ENCODE results near the gene PPIE.
"Not testable (repeated sequence)": the region's sequence is repeated elsewhere in the genome, so short reads cannot be mapped to it uniquely, and the experiment has no call there.

PPIE gene

DNA sequence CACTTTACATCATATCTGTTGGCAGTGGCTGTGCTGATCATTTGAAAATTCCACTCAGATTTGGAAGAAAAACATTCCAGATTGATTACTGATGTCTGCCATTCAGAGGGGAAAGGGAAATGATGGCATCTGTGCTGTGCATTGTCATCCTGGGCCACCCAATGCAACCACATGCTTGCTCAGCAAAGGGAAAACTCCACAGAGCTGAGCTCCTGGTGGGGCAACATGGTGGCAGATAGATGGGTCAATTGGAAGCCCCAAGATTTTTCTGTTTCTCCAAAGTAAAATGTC is 20.7 kb downstream of the PPIE start:
- Mint-ChIP-seq H3K27me3 (ENCODE audit: low read depth) (no peaks in the 10 kb centered on the region), H3K36me3 (ENCODE audit: low read depth) (peaks cover 6% of the 10 kb centered on the region), H3K4me1 (ENCODE audit: low read depth) (no peaks in the 10 kb centered on the region), H3K27ac (no peak overlapping the region), H3K9me3 (no peaks in the 10 kb centered on the region), H3K4me3 (no peak overlapping the region)

DNA sequence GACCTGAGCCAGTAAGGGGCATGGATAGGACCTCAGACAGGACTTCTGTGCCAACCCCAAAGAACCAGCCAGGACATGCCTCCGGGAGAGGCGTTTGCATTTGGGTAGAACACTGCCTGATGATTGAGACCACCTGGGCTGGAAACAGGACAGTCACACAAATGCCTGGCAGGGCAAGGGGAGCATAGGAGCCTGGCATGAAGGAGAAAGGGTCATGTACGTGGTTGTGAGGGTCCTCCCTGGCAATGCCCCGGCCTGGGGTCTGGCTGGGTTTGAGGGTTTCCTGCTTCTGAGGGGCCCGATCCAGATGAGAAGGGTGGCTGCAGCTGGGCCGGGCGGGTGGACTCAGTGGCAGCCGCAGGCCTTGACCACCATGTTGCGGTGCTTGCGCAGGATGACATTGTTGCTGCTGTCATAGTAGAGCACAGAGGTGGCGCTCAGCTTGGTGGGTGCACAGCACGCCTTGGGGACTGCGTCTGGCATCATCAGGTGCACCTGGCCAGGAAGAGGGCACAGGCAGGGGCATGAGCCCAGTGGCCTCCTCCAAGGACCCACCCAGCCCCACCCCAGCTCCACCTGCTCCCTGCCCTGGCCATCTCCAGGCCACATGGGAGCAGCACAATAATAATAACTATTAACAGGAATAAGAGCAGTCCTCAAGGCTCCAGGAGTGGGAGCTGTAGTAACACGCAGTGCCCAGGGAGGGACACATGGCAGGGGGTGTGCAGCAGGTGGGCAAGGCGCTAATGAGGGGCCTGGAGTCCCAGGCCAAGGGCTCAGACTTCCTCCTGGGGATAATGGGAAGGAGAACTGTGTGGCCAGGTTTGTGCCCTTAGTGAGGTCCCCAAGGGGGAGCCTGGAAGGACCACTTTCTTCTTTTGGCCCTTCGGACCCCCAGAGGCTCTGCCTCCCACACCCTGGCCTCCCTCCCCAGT is 21.7 kb downstream of the PPIE start:
- Mint-ChIP-seq H3K27ac (no peak overlapping the region), H3K27me3 (ENCODE audit: low read depth) (no peaks in the 10 kb centered on the region), H3K4me1 (ENCODE audit: low read depth) (no peaks in the 10 kb centered on the region), H3K36me3 (ENCODE audit: low read depth) (peaks cover 6% of the 10 kb centered on the region), H3K9me3 (no peaks in the 10 kb centered on the region), H3K4me3 (no peak overlapping the region)

DNA sequence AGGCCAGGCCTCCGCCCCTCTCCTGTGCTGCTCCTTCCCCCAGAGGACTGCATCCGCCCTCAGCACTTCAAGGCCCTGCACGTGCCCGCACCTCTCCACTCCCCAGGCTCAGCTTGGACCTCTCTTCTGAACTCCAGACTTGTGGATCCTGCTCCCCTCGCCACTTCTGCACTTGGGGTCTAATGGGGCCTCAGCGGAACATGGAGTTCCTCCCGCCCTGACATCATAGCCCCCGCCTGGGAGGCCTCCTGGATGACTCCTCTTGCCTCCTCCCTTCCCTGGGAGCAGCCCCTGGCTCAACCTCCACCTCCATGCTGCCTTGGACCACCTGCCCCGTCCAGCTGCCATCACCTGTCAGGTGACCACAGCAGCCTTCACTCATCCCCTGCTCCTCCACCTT is 22.3 kb downstream of the PPIE start:
- no peaks in the 10 kb centered on the region for H3K4me1 Mint-ChIP-seq (ENCODE audit: low read depth)
- H3K36me3 Mint-ChIP-seq (ENCODE audit: low read depth) = peaks cover 6% of the 10 kb centered on the region
- no peak overlapping the region for H3K27ac Mint-ChIP-seq
- H3K9me3 Mint-ChIP-seq = no peaks in the 10 kb centered on the region
- no peaks in the 10 kb centered on the region for H3K27me3 Mint-ChIP-seq (ENCODE audit: low read depth)
- no peak overlapping the region for H3K4me3 Mint-ChIP-seq

DNA sequence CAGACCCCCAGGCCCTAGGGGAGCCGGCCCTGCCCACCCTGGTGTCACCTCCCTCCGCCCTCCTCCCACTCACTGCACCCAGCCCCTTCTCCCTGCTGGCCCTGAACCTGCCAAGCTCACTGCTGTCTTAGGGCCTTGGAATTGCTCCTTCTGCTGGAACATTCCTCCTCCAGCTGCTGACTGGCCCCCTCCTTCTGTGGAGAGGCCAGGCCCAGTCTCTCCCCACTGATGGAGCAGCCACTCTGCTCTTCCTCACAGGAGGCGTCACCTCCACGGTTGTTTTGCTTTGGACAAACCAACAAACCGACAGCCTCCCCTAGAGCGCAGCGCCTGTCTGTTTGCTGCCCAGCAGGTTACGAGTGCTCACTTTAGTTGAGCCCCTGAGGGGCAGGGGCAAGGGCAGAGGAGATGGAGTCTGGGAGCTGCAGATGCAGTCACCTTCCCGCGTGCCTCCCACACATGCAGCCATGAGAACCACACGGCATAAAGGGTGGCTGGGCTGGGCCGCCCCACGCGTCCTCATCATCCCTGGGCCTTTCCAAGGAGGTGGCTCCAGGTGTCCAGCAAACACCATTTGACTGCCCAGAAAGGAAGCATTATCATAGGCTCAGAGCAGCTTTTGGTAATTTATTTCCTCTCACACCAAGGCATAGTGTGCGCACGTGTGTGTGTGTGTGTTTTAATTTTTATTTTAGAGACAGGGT is 23.0 kb downstream of the PPIE start:
- Mint-ChIP-seq H3K4me1 (ENCODE audit: low read depth) (no peaks in the 10 kb centered on the region), H3K4me3 (no peak overlapping the region), H3K27me3 (ENCODE audit: low read depth) (no peaks in the 10 kb centered on the region), H3K36me3 (ENCODE audit: low read depth) (peaks cover 2% of the 10 kb centered on the region), H3K27ac (no peak overlapping the region), H3K9me3 (no peaks in the 10 kb centered on the region)

DNA sequence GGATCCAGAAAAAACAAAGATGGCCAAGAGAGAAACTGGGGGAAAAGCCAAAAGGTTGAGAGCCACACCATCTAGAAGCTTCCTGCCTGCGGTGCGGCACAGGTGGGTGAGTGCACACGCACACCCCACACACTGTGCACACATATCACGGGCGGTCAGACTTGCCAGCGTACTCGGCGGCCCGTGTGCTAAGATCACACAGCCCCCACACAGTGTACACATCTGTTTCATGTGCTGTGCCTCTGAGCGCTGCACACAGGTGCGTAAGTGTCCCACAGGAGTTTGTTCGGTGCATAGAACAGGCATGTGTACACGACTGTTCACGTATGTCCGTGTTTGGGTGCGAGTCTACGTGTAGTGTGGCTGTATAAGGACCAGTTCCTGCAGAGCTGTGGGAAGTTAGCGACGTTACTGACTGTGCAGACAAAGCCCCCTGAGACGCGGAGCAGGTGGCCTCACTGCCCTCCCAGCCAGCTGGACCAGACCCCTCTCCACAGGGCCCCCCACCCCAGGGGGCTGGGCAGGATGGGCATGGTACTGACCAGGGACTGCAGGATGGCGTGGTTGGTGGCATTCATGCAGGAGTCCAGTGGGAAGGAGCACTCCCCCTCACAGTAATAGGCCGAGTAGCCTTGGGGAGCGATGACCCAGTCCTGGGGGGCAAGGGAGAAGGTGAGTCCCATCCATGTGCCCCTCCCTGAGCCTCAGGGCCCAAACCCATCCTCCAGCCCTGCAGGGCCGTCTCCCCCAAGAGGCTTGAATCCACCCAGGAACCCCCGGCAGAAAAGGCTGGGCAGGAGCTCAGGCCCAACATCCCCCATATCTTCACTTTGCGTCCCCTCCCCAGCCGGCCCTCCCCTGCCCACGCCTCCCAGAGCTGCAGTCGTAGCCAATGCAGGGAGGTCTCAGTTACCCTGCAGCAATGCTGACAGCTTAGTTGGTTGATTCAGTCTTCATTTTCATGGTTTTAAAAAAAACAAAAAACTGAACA is 24.2 kb downstream of the PPIE start:
- H3K4me1 Mint-ChIP-seq (ENCODE audit: low read depth) = no peaks in the 10 kb centered on the region
- H3K9me3 Mint-ChIP-seq = no peaks in the 10 kb centered on the region
- H3K27ac Mint-ChIP-seq = no peak overlapping the region
- peaks cover 2% of the 10 kb centered on the region for H3K36me3 Mint-ChIP-seq (ENCODE audit: low read depth)
- H3K27me3 Mint-ChIP-seq (ENCODE audit: low read depth) = no peaks in the 10 kb centered on the region
- H3K4me3 Mint-ChIP-seq = no peak overlapping the region

DNA sequence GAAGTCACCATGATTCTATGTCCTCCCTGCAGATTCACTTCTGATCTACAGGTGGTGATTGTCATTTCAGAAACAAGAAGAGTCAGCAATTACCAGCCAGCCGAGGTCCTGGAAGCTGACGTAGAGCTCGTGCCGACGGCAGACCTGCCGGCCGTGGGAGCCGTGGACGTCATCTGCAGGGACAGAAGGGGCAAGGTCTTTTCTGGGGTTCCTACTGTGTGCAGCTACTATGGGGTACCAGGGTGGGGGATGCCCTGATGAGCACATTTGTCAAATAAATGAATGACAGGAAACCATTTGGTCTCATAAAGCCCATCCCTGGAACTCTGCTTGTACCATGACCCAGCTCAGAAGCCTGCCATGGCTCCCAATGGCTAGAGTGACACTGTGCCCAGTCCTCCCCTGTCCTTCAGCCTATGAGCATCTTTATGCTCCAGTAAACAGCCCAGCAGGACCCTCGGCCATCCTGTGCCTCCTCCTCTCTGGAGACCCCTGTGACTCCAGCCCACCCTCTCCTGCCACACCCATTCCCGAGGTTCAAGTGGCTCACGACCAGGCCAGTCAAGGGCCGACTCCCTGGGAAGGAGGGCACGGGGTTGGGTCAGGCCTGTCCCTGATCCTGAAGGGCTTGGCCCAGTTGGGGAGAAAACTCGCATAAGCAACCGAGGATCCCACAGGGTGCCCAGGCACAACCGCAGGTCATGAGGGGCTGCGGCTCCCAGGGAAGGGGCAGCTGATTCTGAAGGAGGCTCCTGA is 25.1 kb downstream of the PPIE start:
- H3K4me3 Mint-ChIP-seq; H3K27ac Mint-ChIP-seq; H3K4me1 Mint-ChIP-seq (ENCODE audit: low read depth): not testable (repeated sequence)

DNA sequence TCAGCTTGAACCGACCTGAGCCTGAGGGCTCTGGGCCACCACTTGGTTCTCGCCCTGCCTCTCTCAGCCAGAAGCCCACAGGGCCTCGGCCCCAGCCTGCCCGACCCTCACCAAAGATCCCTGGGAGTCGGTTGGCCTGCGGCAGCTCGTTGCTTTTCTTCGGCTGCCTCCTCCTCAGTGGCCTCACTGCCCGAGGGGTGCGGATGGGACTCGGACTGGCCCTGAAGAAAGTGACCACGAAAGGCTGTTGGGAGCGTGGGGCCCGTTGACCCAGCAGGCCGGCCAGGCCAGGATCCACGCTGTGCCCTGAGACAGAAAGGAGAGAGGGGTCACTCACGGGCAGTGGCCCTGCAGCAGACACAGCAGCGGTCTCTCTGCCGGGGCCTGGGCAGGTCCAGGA is 25.8 kb downstream of the PPIE start:
- H3K4me1 Mint-ChIP-seq (ENCODE audit: low read depth); H3K36me3 Mint-ChIP-seq (ENCODE audit: low read depth); H3K9me3 Mint-ChIP-seq; H3K4me3 Mint-ChIP-seq; H3K27ac Mint-ChIP-seq; H3K27me3 Mint-ChIP-seq (ENCODE audit: low read depth): not testable (repeated sequence)

More for the DNA sequence above, 25.1 kb downstream of the PPIE start:
- H3K36me3 Mint-ChIP-seq (ENCODE audit: low read depth); H3K27me3 Mint-ChIP-seq (ENCODE audit: low read depth); H3K9me3 Mint-ChIP-seq: not testable (repeated sequence)

DNA sequence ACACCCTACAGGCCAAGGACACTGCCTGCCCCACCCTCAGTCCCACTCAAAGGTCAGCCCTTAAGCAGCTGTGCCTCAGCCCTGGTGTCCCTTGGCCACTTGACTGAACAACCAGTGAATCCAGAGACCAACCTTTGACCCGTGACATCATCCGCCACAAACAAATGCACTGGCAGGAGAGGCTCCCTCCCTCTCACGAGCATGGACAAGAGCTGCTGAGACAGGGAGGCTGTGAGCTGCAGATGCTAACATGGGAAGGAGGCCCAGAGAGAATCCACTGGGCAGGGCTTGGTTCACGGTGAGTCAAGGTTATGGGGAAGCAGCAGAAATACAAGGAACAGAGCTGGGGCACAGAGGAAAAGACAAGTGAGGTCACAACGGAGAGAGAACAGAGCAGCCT is 27.8 kb downstream of the PPIE start:
- H3K27me3 Mint-ChIP-seq (ENCODE audit: low read depth); H3K36me3 Mint-ChIP-seq (ENCODE audit: low read depth); H3K9me3 Mint-ChIP-seq; H3K4me1 Mint-ChIP-seq (ENCODE audit: low read depth); H3K27ac Mint-ChIP-seq; H3K4me3 Mint-ChIP-seq: not testable (repeated sequence)

DNA sequence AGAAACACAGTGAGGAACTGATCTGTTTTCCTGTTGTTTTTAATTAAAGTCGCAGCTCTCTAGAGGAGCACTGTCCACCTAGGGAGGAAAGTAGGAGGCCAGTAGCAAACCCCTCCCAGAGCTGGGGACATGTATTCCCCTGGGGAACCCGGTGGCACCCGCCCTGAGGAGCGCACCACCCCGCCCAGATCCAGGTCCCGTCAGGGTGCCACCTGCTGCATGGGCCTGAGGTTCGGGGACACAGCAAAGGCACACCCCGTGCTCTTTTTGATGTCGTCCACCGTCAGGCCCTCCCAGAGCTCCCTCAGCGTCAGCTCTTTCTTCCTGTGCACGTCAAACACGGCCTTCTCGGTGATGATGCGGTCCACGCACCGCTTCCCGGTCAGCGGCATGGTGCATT is 30.8 kb downstream of the PPIE start:
- not testable (repeated sequence) for H3K4me3 Mint-ChIP-seq; H3K4me1 Mint-ChIP-seq (ENCODE audit: low read depth); H3K27me3 Mint-ChIP-seq (ENCODE audit: low read depth); H3K36me3 Mint-ChIP-seq (ENCODE audit: low read depth); H3K27ac Mint-ChIP-seq; H3K9me3 Mint-ChIP-seq

DNA sequence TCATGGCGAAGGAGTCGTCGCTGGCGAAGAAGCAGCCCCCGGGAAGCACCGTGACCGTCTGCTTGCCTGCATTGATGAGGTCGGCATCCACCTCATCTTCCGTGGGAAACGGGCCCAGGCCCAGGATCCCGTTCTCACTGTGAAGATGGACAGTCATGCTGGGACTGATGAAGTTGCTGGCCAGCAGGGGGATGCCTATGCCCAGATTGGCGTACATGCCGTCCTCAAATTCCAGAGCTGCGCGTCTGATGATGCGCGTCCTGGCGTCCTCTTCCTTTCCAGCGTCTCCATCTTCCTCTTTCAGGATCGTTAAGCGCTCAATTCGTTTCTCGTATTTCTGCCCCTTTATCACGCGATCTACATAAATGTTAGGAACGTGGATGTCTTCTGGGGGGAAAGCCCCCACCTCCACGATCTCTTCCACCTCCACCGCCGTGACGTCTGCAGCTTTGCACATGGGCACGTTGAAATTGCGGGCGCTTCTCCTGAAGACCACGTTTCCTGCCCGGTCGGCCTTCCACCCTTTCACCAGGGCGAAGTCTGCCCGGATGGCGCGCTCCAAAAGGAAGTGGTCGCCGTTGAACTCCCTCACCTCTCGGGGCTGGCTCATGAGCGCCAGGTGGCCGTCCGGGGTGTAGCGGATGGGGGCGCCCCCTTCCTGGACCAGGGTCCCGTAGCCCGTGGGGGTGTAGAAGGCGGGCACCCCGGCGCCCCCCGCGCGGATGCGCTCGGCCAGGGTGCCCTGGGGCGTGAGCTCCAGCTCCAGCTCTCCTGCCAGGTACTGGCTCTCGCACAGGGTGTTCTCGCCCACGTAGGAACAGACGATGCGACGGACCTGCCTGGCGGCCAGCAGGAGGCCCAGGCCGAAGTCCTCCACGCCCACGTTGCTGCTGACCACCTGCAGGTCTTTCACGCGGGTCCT is 31.7 kb downstream of the PPIE start:
- H3K36me3 Mint-ChIP-seq (ENCODE audit: low read depth); H3K9me3 Mint-ChIP-seq; H3K4me1 Mint-ChIP-seq (ENCODE audit: low read depth); H3K27ac Mint-ChIP-seq; H3K27me3 Mint-ChIP-seq (ENCODE audit: low read depth): not testable (repeated sequence)
- H3K4me3 Mint-ChIP-seq = peak overlapping the region; percentile 25

DNA sequence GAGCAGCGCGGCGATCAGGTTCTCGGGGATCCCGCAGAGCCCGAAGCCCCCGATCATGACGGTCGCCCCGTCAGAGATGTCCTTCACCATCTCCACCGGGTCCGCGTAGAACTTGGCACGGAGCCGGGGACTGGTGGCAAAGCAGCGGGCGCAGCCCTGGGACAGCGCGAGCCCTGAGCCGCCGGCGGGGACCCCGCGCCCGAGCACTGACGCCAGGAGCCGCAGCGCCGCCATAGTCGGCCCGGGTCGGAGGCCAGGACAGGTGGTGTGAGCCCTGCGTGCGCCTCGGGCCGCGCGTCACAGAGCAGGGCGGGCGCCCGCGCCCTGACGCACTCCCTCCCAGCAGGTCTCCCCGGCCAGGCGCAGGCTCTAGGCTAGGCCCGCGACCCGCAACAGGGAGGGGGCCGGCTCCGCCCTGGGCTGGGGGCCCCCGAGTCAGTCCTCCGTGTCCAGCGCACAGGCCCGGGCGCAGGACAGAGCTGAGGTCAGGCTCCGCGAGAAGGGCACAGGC is 32.4 kb downstream of the PPIE start, which contains the start of gene OXCT2:
OXCT2 (minus strand) TSS at position 327 of the 511 bp plus-strand sequence; CDS start at position 234, 93 bp downstream.
- H3K4me3 Mint-ChIP-seq = peak within 1 kb of the TSS; percentile 25
- H3K36me3 Mint-ChIP-seq (ENCODE audit: low read depth); H3K27ac Mint-ChIP-seq; H3K27me3 Mint-ChIP-seq (ENCODE audit: low read depth); H3K4me1 Mint-ChIP-seq (ENCODE audit: low read depth); H3K9me3 Mint-ChIP-seq: not testable (repeated sequence)

DNA sequence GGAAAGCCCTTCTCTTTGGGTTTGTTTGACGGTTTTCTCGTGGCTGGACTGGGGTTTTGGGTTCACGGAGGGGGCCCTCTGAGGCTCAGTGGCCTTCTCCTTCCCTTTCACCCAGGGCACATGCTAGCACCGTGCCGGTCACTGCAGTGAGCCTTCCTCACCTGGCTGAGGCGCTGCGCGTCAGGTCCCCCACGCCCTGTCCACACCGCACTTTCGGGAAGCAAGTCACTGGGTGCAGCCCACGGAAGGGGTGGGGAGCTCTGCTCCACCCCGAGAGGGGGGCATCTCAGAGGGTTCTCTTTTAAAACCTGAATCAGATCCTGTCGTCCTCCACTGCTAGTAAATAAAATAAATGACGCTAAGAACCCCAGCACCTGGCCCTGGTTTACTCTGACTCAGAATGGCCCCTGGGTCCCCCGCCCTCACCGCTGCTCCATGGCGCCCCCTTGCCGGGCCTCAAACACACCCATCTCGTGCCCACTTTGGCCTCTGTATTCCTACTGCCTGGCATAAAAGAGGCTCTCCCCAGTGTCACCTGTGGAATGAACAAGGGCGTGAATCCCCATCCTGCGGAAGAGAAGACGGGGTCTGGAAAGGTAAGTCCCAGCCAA is 34.8 kb downstream of the PPIE start:
- H3K36me3 Mint-ChIP-seq (ENCODE audit: low read depth); H3K27me3 Mint-ChIP-seq (ENCODE audit: low read depth); H3K4me3 Mint-ChIP-seq; H3K9me3 Mint-ChIP-seq; H3K27ac Mint-ChIP-seq; H3K4me1 Mint-ChIP-seq (ENCODE audit: low read depth): not testable (repeated sequence)

DNA sequence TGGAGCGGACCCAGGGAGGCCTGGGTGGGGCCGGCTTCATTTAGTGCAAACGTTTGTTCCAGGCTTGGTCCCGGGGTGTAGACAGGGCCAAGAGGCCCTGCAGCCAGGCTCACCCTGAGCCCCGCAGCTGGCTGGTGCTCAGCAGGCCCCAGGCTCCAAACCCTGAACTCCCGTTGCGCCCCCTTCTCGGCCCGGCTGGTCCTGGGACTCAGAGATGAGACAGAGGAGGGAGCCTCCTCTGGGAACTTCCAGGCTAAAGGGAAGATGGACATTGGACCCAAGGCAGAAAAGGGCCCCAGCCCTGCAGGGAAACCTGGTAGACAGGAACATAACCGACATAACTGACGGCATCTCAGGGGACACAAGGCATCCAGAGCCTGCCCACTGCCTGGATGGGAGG is 36.5 kb downstream of the PPIE start:
- not testable (repeated sequence) for H3K4me1 Mint-ChIP-seq (ENCODE audit: low read depth); H3K9me3 Mint-ChIP-seq; H3K27ac Mint-ChIP-seq; H3K36me3 Mint-ChIP-seq (ENCODE audit: low read depth); H3K4me3 Mint-ChIP-seq; H3K27me3 Mint-ChIP-seq (ENCODE audit: low read depth)
